ENCODE measurements around the gene ZMYM4. TPM values are rescaled to one million over a fixed set of nuclear protein-coding genes. Genes with fewer than 3 reads are reported as not detected.

Gene ZMYM4
- total RNA-seq, 4 donors from 2014 or later: 16.3 to 80.0 (median 22.4) TPM

DNA sequence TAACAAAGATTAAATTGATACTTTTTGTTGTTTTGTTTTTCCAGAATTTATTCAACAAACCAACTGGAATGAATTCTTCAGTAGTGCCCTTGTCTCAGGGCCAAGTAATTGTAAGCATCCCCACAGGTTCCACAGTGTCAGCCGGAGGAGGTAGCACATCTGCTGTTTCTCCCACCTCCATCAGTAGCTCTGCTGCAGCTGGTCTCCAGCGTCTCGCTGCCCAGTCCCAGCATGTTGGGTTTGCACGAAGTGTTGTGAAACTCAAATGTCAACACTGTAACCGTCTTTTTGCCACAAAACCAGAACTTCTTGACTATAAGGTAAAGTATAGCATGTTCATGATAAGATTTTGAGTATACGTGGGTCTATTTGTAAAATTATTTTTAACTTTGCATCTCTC lies 118.5 kb downstream of the ZMYM4 start:
- TF ChIP-seq, protein P1, sequence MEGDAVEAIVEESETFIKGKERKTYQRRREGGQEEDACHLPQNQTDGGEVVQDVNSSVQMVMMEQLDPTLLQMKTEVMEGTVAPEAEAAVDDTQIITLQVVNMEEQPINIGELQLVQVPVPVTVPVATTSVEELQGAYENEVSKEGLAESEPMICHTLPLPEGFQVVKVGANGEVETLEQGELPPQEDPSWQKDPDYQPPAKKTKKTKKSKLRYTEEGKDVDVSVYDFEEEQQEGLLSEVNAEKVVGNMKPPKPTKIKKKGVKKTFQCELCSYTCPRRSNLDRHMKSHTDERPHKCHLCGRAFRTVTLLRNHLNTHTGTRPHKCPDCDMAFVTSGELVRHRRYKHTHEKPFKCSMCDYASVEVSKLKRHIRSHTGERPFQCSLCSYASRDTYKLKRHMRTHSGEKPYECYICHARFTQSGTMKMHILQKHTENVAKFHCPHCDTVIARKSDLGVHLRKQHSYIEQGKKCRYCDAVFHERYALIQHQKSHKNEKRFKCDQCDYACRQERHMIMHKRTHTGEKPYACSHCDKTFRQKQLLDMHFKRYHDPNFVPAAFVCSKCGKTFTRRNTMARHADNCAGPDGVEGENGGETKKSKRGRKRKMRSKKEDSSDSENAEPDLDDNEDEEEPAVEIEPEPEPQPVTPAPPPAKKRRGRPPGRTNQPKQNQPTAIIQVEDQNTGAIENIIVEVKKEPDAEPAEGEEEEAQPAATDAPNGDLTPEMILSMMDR (IDR thresholded peaks at IDR 0.05): no peak
- TF ChIP-seq POLR2A (IDR thresholded peaks at IDR 0.05): no peak
- no peaks in the 10 kb centered on the region for H3K27me3 ChIP-seq
- no peak for DNase-seq
- H3K36me3 ChIP-seq: peaks cover 0 to 48% (median 0%) of the 10 kb centered on the region in 3 donors
- no peak overlapping the region for H3K4me3 ChIP-seq
- H3K9me3 ChIP-seq: no peaks in the 10 kb centered on the region
- no peaks in the 10 kb centered on the region for H3K4me1 ChIP-seq
- no peak overlapping the region for H3K27ac ChIP-seq

DNA sequence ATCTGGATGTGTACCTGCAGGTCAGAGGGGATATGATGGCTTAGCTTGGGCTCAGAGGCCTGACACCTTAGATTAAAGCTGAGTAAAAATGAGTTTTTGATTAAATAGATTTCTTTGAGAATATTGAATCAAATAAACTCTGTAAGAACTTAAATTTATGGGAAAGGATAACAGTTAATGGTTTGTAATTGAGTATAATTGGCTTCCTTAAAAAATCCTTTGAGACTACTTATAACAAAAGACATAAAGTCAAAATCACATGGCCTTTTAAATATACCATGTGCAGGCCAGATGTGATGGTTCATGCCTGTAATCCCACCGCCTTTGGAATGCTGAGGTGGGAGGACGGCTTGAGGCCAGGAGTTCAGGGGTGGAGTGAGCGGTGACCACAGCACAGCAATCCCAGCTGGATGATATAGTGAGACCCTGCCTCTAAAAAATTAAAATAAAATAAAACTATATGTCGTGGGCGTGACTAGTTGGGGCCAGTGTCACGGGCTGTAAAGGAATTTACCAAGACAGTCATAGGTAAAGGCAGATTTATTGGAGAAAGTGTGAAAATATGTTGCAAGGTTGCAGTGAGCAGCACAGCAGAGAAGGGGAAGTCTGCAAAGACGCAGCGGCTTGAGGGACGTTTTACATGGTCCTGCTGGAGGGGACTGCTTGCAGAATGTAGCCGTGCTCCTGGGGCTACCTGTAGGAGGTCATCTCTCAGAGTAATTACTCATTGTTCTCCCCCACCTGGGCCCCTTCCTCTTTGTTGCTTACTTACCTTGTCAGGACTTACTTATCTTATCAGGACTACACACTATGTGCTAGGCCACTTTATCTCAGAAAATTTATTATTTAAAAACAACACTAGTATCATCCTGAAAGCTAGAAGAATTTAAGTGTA lies 122.3 kb downstream of the ZMYM4 start:
- H3K36me3 ChIP-seq: peaks cover 0 to 75% (median 0%) of the 10 kb centered on the region in 3 donors
- no peak for TF ChIP-seq POLR2A (IDR thresholded peaks at IDR 0.05)
- no peak overlapping the region for H3K27ac ChIP-seq

DNA sequence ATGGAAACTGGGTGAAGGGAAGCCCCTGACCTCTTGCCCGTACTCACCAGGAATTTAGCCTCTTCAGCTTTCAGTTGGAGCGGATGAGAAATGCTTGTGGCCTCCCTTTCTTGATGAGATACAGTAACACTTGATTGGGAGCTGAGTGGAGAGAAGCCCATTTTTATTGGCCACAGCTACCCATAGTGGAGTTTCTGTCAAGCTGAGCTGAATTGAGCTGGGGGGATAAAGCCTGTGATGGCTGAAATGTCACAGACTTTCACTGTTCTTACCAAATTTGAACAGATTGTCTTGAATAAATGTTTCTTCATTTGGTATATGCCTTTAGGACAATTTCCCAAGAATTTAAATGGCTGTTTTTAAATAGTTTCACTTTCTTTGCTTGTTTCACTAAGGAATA lies 125.9 kb downstream of the ZMYM4 start:
- H3K27me3 ChIP-seq: no peaks in the 10 kb centered on the region
- H3K27ac ChIP-seq: no peak overlapping the region
- TF ChIP-seq, protein P1 (IDR thresholded peaks at IDR 0.05): no peak
- no peak for TF ChIP-seq POLR2A (IDR thresholded peaks at IDR 0.05)
- H3K36me3 ChIP-seq: peaks cover 0 to 82% (median 0%) of the 10 kb centered on the region in 3 donors
- no peaks in the 10 kb centered on the region for H3K4me1 ChIP-seq
- H3K4me3 ChIP-seq: no peak overlapping the region
- H3K9me3 ChIP-seq: no peaks in the 10 kb centered on the region
- no peak for DNase-seq

More for the DNA sequence above, 122.3 kb downstream of the ZMYM4 start:
- Histone ChIP-seq H3K4me1 (no peaks in the 10 kb centered on the region), H3K27me3 (no peaks in the 10 kb centered on the region), H3K4me3 (no peak overlapping the region), H3K9me3 (no peaks in the 10 kb centered on the region)
- DNase-seq: no peak

DNA sequence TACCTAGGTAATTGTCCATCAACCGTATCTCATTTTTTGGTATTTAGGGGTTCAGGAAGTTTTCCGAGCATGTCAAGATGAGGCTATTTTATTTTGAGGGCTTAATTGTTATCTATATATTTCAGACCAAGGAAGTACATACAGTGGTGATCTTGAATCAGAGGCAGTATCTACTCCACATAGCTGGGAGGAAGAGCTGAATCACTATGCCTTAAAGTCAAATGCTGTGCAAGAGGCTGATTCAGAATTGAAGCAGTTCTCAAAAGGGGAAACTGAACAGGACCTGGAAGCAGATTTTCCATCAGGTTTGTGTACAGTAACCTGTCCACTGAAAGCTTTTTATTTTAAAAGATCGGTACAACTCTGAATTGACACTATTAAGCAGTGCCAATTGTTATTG lies 130.2 kb downstream of the ZMYM4 start:
- no peak overlapping the region for H3K27ac ChIP-seq
- TF ChIP-seq POLR2A (IDR thresholded peaks at IDR 0.05): no peak
- TF ChIP-seq, protein P1 (IDR thresholded peaks at IDR 0.05): no peak
- no peaks in the 10 kb centered on the region for H3K27me3 ChIP-seq
- DNase-seq: no peak
- no peaks in the 10 kb centered on the region for H3K9me3 ChIP-seq
- no peaks in the 10 kb centered on the region for H3K4me1 ChIP-seq
- peaks cover 0 to 81% (median 0%) of the 10 kb centered on the region in 3 donors for H3K36me3 ChIP-seq
- no peak overlapping the region for H3K4me3 ChIP-seq

DNA sequence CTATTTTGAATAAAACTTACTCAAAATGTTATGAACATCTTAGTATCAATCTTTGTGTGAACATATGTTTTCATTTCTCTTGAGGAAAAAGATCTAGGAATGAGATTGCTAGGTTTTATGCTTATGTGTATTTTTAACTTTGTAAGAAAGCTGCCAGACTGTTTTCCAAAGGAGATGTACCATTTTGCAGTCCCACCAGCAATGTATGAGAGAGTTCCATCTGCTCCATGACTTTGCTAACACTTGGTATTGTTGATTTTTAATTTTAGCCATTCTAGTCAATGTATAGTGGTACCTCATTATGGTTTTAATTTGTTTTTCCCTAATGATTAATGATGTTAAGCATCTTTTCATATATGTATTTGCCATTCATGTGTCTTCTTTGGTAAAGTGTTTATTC lies 132.5 kb downstream of the ZMYM4 start:
- H3K4me1 ChIP-seq: no peaks in the 10 kb centered on the region
- H3K27me3 ChIP-seq: no peaks in the 10 kb centered on the region
- no peak overlapping the region for H3K27ac ChIP-seq
- no peaks in the 10 kb centered on the region for H3K9me3 ChIP-seq
- H3K36me3 ChIP-seq: peaks cover 0 to 77% (median 0%) of the 10 kb centered on the region in 3 donors
- no peak for TF ChIP-seq POLR2A (IDR thresholded peaks at IDR 0.05)
- TF ChIP-seq, protein P1 (IDR thresholded peaks at IDR 0.05): no peak
- DNase-seq: no peak
- H3K4me3 ChIP-seq: no peak overlapping the region

DNA sequence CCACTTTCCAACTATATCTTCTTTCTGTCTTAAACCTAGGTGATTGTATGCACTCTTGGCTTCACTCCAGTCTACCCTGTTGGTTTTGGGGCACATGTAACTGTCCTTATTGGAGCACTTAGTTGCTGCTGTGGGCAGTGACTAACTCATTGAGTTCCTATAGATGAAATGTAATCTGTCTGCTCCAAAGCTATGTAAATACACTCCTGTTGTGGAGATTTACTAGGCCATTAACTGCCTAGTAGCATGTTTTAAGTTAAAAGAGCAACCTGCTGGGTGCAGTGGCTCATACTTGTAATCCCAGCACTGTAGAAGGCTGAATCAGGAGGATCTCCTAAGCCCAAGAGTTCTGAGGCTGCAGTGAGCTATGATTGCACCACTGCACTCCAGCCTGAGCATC lies 137.6 kb downstream of the ZMYM4 start:
- Histone ChIP-seq H3K27ac (no peak overlapping the region), H3K4me3 (no peak overlapping the region), H3K36me3 (peaks cover 0 to 66% (median 0%) of the 10 kb centered on the region in 3 donors), H3K27me3 (no peaks in the 10 kb centered on the region), H3K4me1 (no peaks in the 10 kb centered on the region), H3K9me3 (no peaks in the 10 kb centered on the region)
- TF ChIP-seq, protein P1 (IDR thresholded peaks at IDR 0.05): no peak
- TF ChIP-seq POLR2A (IDR thresholded peaks at IDR 0.05): no peak
- no peak for DNase-seq

Measured in Peyer's patch (tissue), 4 donors.